Uterus (tissue), 2 donors: Measurements from ENCODE around the gene C2.

Experiments
- POLR2A ChIP-seq, 2 donors: fragments of 450-650 bp; IDR thresholded peaks; one replicate each; pipeline ENCODE4 v1.6.1; 2016; ENCODE audit warnings: antibody characterized with exemption in 2 of 2, mild to moderate bottlenecking in 1 of 2, moderate library complexity in 1 of 2
- TF ChIP-seq, protein P1 (sequence below), 4 experiments: fragments of 200-600 bp in 2 of 4; fragments of 450-650 bp in 2 of 4; sonication (generic) in 2 of 4; IDR thresholded peaks; one replicate each; pipeline ENCODE4 v1.5.1; 2016 to 2019; ENCODE audit warnings: antibody characterized with exemption in 4 of 4, mild to moderate bottlenecking in 2 of 4, moderate library complexity in 1 of 4

DNA sequence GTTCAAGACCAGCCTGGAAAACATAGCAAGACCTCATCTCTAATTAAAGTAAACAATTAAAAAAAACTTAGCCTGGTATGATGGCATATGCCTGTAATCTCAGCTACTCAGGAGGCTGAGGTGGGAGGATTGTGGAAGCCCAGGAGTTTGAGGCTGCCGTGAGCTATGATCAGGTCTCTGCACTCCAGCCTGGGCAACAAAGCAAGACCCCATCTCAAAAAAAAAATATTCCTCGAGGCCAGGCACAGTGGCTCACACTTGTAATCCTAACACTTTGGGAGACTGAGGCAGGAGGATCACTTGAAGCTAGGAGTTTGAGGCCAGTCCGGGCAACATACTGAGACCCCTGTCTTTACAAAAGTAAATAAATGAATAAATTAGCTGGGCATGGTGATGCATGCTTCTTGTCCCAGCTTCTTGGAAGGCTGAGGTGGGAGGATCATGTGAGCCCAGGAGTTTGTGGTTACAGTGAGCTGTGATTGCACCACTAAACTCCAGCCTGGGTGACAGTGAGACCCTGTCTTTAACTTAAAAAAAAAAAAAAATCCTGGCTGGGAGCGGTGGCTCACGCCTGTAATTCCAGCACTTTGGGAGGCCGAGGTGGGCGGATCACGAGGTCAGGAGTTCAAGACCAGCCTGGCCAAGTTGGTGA is 9.3 kb upstream of the C2 start:
- TF ChIP-seq, protein P1, sequence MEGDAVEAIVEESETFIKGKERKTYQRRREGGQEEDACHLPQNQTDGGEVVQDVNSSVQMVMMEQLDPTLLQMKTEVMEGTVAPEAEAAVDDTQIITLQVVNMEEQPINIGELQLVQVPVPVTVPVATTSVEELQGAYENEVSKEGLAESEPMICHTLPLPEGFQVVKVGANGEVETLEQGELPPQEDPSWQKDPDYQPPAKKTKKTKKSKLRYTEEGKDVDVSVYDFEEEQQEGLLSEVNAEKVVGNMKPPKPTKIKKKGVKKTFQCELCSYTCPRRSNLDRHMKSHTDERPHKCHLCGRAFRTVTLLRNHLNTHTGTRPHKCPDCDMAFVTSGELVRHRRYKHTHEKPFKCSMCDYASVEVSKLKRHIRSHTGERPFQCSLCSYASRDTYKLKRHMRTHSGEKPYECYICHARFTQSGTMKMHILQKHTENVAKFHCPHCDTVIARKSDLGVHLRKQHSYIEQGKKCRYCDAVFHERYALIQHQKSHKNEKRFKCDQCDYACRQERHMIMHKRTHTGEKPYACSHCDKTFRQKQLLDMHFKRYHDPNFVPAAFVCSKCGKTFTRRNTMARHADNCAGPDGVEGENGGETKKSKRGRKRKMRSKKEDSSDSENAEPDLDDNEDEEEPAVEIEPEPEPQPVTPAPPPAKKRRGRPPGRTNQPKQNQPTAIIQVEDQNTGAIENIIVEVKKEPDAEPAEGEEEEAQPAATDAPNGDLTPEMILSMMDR (IDR thresholded peaks at IDR 0.05), result no peak
- TF ChIP-seq POLR2A (IDR thresholded peaks at IDR 0.05), result no peak
